Ovary (tissue), 9 donors: ENCODE results near the gene CGNL1. TPM values are rescaled to one million over a fixed set of nuclear protein-coding genes. Genes with fewer than 3 reads are reported as not detected.

ENCODE experiments used
- DNase-seq, 5 donors: peaks; one replicate each; pipeline ENCODE4 v3.0.0-alpha.2; 2019 to 2020
- H3K27ac ChIP-seq, 2 donors: fragments of 200-600 bp; one replicate each; pipeline versions ENCODE4 v1.5.1 to v1.8.0; 2019 to 2022
- H3K27me3 ChIP-seq: fragments of 200-600 bp; one replicate; pipeline ENCODE4 v1.8.0; 2022
- H3K36me3 ChIP-seq: fragments of 200-600 bp; sonication (generic); one replicate; pipeline ENCODE4 v1.5.1; 2019
- H3K4me1 ChIP-seq: one replicate; pipeline ENCODE4 v1.8.1; 2013; ENCODE audit warnings: mild to moderate bottlenecking, moderate library complexity; ENCODE audit not compliant: insufficient read depth
- H3K4me3 ChIP-seq: fragments of 200-600 bp; sonication (generic); one replicate; pipeline ENCODE4 v1.5.1; 2017
- H3K9me3 ChIP-seq, 2 donors: fragments of 200-600 bp in 1 of 2; sonication (generic) in 1 of 2; one replicate each; pipeline versions ENCODE4 v1.5.1 to v1.8.1; 2013 to 2019; ENCODE audit warnings: mild to moderate bottlenecking in 1 of 2, moderate library complexity in 1 of 2
- EP300 ChIP-seq: sonication (generic); formaldehyde crosslinking; IDR thresholded peaks from one replicate; pipeline ENCODE4 v1.6.1; 2017; ENCODE audit warnings: antibody characterized with exemption
- POLR2A ChIP-seq: fragments of 450-650 bp; IDR thresholded peaks from one replicate; pipeline ENCODE4 v1.6.1; 2017; ENCODE audit warnings: antibody characterized with exemption, mild to moderate bottlenecking, moderate library complexity
- WGBS, 3 donors: extraction: QIAGEN DNeasy Blood & Tissue Kit in 1 of 3; methylation state at CpG; one replicate each; pipeline versions ENCODE4 v1.1.5 to v1.1.7; 2013 to 2017; 5-methylcytosine and 5-hydroxymethylcytosine counted together
- intact Hi-C, 4 donors: fragments of 100-400 bp; cut with DNase I; formaldehyde crosslinking; loops; one replicate each; pipeline versions ENCODE4 v1.11.0 to v1.15.1; 2022 to 2023
- polyA plus RNA-seq, 2 donors: library from polyadenylated mRNA; stranded (reverse); fragments of 200-250 nt in 1 of 2; fragments of 350-450 nt in 1 of 2; fragmentation: Illumina TruSeq in 1 of 2; extraction: RNeasy Lipid Tissue Mini Kit (QIAGEN cat#74804) in 1 of 2; gene quantifications; one replicate each; pipeline ENCODE4 v1.2.3, GENCODE V29; 2013 to 2014
- total RNA-seq, 7 donors: library from RNA; depleted of rRNA in 2 of 7; stranded (reverse); fragments of >200 nt in 2 of 7; fragmentation: NEBNext Ultra II Directional in 3 of 7; extraction: Animal tissue kit (Norgen Biotek cat#: 25700) in 3 of 7; gene quantifications; one replicate each; pipeline versions ENCODE4 v1.1.0 to v1.2.4, GENCODE V29; 2016 to 2023
- TF ChIP-seq, protein P1 (sequence below), 3 donors: fragments of 450-650 bp in 2 of 3; fragments of 200-600 bp in 1 of 3; IDR thresholded peaks; one replicate each; pipeline versions ENCODE4 v1.5.1 to v1.8.0; 2016 to 2022; ENCODE audit warnings: antibody characterized with exemption in 3 of 3, mild to moderate bottlenecking in 1 of 3
- donor health status: DM: no; HTN: no; CAD: no; lungs with moderate emphysema.
- donor health status: DM: no; HTN: no; CAD: no.
- donor health status: Bipolar disorder and iron deficiency.
- donor health status: DM: yes; HTN: yes; CAD: no.
- donor health status: DM: no; HTN: no; CAD: no.
- donor health status: DM: yes; HTN: yes; CAD: no.

CGNL1 gene
- total and polyA plus RNA-seq, 9 donors: 7.8 to 26.1 (median 13.6) TPM

DNA sequence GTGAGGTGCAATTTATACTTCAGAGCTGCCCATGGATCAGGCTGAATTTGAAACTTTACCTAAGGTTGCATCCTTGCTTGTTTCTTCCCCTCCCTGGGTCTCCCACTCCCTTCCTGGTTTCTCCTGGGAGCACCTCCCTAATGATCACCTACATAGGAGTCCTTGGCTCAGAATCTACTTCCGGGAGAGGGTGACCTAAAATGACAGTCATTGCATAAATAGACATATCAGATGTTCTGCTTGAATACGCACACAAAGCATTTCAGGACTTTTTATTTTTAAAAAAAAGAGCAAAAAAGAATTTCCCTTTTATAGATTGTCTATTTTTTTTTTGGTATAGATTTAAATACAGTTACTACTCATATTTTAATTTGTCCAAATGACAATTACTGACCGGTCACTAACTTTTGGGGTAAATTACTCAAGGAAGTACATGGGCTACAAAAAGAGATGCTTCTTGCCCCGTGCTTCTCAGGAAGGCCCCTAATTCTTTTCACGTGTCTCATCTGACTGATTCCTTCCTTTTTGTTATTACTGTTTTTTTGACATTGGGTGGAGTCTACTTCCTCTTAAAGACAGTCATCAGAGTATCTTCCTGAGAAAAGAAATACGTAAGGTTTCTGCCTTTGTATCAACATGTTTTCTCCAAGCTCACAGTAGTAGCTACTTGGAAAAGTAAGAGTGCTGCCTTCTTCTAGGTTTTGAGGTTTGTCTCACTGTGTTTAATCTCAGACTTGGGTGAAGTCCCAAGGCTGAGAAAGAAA lies 210.5 kb downstream of the CGNL1 start:
- no peak overlapping the region for H3K27ac ChIP-seq
- 63 to 69% (median 67%) methylated on average over 6 of the region's 6 CpGs for WGBS, 3 donors
- no peak overlapping the region for H3K4me3 ChIP-seq
- peaks cover 7% of the 10 kb centered on the region for H3K4me1 ChIP-seq
- intact Hi-C loops: no loop called here
- TF ChIP-seq, protein P1, sequence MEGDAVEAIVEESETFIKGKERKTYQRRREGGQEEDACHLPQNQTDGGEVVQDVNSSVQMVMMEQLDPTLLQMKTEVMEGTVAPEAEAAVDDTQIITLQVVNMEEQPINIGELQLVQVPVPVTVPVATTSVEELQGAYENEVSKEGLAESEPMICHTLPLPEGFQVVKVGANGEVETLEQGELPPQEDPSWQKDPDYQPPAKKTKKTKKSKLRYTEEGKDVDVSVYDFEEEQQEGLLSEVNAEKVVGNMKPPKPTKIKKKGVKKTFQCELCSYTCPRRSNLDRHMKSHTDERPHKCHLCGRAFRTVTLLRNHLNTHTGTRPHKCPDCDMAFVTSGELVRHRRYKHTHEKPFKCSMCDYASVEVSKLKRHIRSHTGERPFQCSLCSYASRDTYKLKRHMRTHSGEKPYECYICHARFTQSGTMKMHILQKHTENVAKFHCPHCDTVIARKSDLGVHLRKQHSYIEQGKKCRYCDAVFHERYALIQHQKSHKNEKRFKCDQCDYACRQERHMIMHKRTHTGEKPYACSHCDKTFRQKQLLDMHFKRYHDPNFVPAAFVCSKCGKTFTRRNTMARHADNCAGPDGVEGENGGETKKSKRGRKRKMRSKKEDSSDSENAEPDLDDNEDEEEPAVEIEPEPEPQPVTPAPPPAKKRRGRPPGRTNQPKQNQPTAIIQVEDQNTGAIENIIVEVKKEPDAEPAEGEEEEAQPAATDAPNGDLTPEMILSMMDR (IDR thresholded peaks at IDR 0.05): no peak
- no peak for TF ChIP-seq POLR2A
- no peak for TF ChIP-seq EP300
- DNase-seq: no peak
- H3K27me3 ChIP-seq: no peaks in the 10 kb centered on the region
- H3K9me3 ChIP-seq: peaks cover 0 to 3% of the 10 kb centered on the region in 2 donors
- no peaks in the 10 kb centered on the region for H3K36me3 ChIP-seq

DNA sequence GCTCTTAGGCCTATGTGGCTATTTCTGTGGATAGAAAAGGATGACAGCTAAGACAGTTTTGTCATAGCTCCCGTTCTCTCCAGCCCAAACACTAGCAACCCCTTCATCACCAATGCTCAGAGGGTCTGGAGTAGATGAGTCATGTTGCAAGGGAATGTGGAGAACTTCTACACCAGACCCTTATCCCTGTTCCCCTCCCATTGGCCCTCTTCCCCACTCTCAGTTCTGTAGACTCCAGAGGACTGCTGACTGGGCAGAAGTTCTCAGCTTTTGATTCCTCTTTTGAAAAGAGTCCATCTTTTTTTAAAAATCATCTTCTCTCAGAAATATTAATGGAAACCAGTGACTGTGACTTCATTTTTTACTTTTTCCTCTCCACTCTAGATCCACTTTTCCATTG lies 213.0 kb downstream of the CGNL1 start:
- intact Hi-C loops: no loop called here
- Histone ChIP-seq H3K27me3 (no peaks in the 10 kb centered on the region), H3K9me3 (no peaks in the 10 kb centered on the region), H3K27ac (no peak overlapping the region), H3K4me1 (peaks cover 7% of the 10 kb centered on the region), H3K4me3 (no peak overlapping the region), H3K36me3 (no peaks in the 10 kb centered on the region)
- TF ChIP-seq, protein P1 (IDR thresholded peaks at IDR 0.05): no peak
- TF ChIP-seq EP300: no peak
- no peak for TF ChIP-seq POLR2A
- no peak for DNase-seq
- 71 to 87% (median 81%) methylated on average over 1 of the region's 1 CpG for WGBS, 3 donors

DNA sequence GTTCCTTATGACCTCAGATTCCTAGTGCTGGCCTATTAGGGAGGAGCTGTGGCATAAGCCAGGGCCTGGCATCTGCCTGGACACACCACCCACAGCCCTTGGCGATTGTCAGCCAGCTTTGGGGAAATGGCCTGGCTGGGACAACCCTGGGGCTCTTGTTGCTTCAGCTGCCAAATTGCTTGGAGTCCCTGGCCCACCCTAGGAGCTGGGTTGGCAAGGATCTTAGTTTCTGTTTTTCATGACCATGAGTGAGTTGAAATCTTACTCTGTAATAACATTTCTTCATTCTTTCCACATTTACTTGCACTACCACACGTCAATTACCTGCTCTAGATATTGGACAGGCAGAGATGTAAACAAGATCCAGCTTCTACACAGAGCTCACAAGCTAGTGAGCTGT lies 213.4 kb downstream of the CGNL1 start:
- WGBS, 3 donors: 68 to 80% (median 70%) methylated on average over 2 of the region's 2 CpGs
- DNase-seq: no peak
- no peak overlapping the region for H3K4me3 ChIP-seq
- TF ChIP-seq EP300: no peak
- no peaks in the 10 kb centered on the region for H3K27me3 ChIP-seq
- intact Hi-C loops: no loop called here
- H3K9me3 ChIP-seq: no peaks in the 10 kb centered on the region
- no peaks in the 10 kb centered on the region for H3K36me3 ChIP-seq
- no peak overlapping the region for H3K27ac ChIP-seq
- peaks cover 7% of the 10 kb centered on the region for H3K4me1 ChIP-seq

DNA sequence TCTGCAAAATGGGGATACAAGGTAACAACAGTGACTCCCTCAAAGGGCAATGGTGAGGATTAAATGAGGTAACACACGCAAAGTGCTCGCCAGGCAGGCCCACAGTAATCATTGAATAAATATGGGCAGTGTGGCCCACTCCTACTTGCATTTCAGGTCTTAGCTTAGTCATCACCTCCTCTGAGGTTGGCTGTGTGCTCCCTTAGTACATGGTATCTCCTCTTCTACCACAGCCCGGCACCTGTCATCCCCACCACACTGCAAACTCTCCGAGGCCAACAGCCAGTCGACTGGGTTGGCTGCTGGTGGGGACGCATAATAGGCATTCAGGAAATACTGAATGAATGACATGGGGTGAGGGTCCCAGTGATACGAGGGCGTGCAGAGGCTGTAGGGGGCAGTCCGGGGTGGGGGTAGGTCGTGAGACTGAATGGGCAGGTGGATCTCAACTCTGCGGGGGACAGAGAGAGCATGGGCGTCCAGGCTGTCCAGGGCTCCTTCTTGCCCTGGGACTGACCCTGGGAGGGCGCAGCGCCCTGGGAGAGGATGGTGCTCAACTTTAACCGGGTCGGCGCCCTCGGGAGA lies 215.0 kb downstream of the CGNL1 start:
- H3K9me3 ChIP-seq: no peaks in the 10 kb centered on the region
- H3K36me3 ChIP-seq: no peaks in the 10 kb centered on the region
- peak overlapping the region; percentile 69 for H3K4me3 ChIP-seq
- no peak overlapping the region for H3K27ac ChIP-seq
- TF ChIP-seq EP300: no peak
- no peak for TF ChIP-seq POLR2A
- TF ChIP-seq, protein P1 (IDR thresholded peaks at IDR 0.05): no peak
- 23 to 26% (median 25%) methylated on average over 18 of the region's 18 CpGs for WGBS, 3 donors
- H3K4me1 ChIP-seq: peaks cover 17% of the 10 kb centered on the region
- DNase-seq: peak in 1 of 5 donors; percentile 30
- intact Hi-C loops: no loop called here
- H3K27me3 ChIP-seq: no peaks in the 10 kb centered on the region

DNA sequence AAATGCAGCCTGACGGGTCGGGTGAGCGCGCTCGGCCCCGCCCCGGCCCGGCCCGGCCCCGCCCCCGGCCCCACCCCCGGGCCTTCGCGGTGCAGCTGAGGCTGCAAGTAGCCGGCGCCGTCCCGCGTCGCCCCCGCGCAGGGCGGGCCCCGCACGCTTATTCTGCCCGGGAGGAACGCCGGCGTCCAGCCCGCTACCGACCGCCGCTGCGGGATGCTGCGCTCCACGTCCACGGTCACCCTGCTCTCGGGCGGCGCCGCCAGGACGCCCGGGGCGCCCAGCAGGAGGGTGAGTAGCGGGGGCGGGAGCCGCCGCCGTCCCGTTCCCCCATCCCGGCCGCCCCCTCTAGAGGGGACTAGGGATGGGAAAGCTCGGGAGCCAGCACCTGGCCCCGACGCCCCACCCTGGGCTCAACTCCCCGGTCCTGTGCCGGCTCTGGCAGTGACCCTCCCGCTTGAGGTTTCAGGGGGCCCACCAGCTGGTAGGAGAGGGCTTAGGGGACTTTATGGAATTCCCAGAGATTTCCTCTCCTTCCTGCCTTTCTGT lies 215.6 kb downstream of the CGNL1 start, which contains the start of gene MYZAP:
TSS of gene MYZAP (plus strand) at position 83 of the 546 bp plus-strand sequence. CDS start at position 214, 131 bp downstream.
- H3K4me1 ChIP-seq: peaks cover 17% of the 10 kb centered on the region
- TF ChIP-seq EP300 (no peak), POLR2A (no peak)
- TF ChIP-seq, protein P1 (IDR thresholded peaks at IDR 0.05): no peak

More for the DNA sequence above, 215.6 kb downstream of the CGNL1 start, which contains the start of gene MYZAP:
- WGBS, 3 donors: 2 to 3% (median 2%) methylated on average over 43 to 58 of the region's 58 CpGs
- peak in 4 of 5 donors; percentile 32 to 75 (median 51) for DNase-seq
- Histone ChIP-seq H3K9me3 (no peaks in the 10 kb centered on the region), H3K27ac (peak within 1 kb of the TSS in 1 of 2 donors; percentile 16), H3K36me3 (no peaks in the 10 kb centered on the region), H3K27me3 (no peaks in the 10 kb centered on the region), H3K4me3 (peak within 1 kb of the TSS; percentile 69)
- intact Hi-C loops: no loop called here
